OCI-LY7 (cell line): ENCODE data around the gene PARD6G.

Experiments used
- EZH2phosphoT487 ChIP-seq: fragments of 200-600 bp; sonication (generic); IDR thresholded peaks from 2 replicates; pipeline ENCODE4 v1.6.1; 2018; ENCODE audit warnings: low read depth, borderline replicate concordance, mild to moderate bottlenecking, mixed run types, antibody characterized with exemption, low read length, moderate library complexity, mixed read lengths
- TF ChIP-seq, protein P1 (sequence below): fragments of 200-600 bp; sonication (generic); conservative IDR thresholded peaks from 2 replicates; pipeline ENCODE4 v1.5.1; 2014; ENCODE audit warnings: mild to moderate bottlenecking, antibody characterized with exemption, low read length, moderate library complexity, mixed read lengths

- TF ChIP-seq, protein P1, sequence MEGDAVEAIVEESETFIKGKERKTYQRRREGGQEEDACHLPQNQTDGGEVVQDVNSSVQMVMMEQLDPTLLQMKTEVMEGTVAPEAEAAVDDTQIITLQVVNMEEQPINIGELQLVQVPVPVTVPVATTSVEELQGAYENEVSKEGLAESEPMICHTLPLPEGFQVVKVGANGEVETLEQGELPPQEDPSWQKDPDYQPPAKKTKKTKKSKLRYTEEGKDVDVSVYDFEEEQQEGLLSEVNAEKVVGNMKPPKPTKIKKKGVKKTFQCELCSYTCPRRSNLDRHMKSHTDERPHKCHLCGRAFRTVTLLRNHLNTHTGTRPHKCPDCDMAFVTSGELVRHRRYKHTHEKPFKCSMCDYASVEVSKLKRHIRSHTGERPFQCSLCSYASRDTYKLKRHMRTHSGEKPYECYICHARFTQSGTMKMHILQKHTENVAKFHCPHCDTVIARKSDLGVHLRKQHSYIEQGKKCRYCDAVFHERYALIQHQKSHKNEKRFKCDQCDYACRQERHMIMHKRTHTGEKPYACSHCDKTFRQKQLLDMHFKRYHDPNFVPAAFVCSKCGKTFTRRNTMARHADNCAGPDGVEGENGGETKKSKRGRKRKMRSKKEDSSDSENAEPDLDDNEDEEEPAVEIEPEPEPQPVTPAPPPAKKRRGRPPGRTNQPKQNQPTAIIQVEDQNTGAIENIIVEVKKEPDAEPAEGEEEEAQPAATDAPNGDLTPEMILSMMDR: no peak
- no peak for TF ChIP-seq EZH2phosphoT487
Measured at GRCh38 chr18:80172056-80172455, 75.3 kb downstream of the PARD6G start.
